OCI-LY1 (cell line): ENCODE measurements around the gene GDPD4.

Source experiments
- H2AFZ ChIP-seq: fragments of 200-600 bp; sonication (generic), shearing (Covaris generic); 2 replicates; pipeline ENCODE4 v1.6.0; 2014; ENCODE audit warnings: antibody characterized with exemption, mild to moderate bottlenecking, low read length
- H3F3A ChIP-seq: fragments of 200-600 bp; sonication (generic), shearing (Covaris generic); 2 replicates; pipeline ENCODE4 v1.6.0; 2014; ENCODE audit warnings: mild to moderate bottlenecking, antibody characterized with exemption, low read length, moderate library complexity; ENCODE audit not compliant: insufficient read depth
- H3K27ac ChIP-seq: fragments of 200-600 bp; sonication (generic); 2 replicates; pipeline ENCODE4 v1.5.1; 2014; ENCODE audit warnings: low read length, mixed run types, mild to moderate bottlenecking, low read depth; ENCODE audit not compliant: poor library complexity, severe bottlenecking
- H3K27me3 ChIP-seq: fragments of 200-600 bp; sonication (generic); 2 replicates; pipeline ENCODE4 v1.6.0; 2014; ENCODE audit warnings: antibody characterized with exemption, mild to moderate bottlenecking, low read length, moderate library complexity; ENCODE audit not compliant: insufficient read depth
- H3K36me3 ChIP-seq: fragments of 200-600 bp; sonication (generic); 2 replicates; pipeline ENCODE4 v1.6.1; 2014; ENCODE audit warnings: mild to moderate bottlenecking, antibody characterized with exemption, low read length, moderate library complexity, mixed read lengths; ENCODE audit not compliant: insufficient read depth
- H3K4me1 ChIP-seq: fragments of 200-600 bp; sonication (generic); 2 replicates; pipeline ENCODE4 v1.5.1; 2014; ENCODE audit warnings: mild to moderate bottlenecking, low read length, moderate library complexity; ENCODE audit not compliant: insufficient read depth, severe bottlenecking
- H3K4me2 ChIP-seq: fragments of 200-600 bp; sonication (generic), shearing (Covaris generic); 2 replicates; pipeline ENCODE4 v1.6.1; 2014; ENCODE audit warnings: low read length
- H3K4me3 ChIP-seq: fragments of 200-600 bp; sonication (generic); 2 replicates; pipeline ENCODE4 v1.5.1; 2014; ENCODE audit warnings: low read length, low read depth, mild to moderate bottlenecking, mixed read lengths; ENCODE audit not compliant: poor library complexity, severe bottlenecking
- H3K79me2 ChIP-seq: fragments of 200-600 bp; shearing (Covaris generic); 2 replicates; pipeline ENCODE4 v1.6.1; 2016; ENCODE audit warnings: mixed run types, low read length, mixed read lengths; ENCODE audit not compliant: insufficient read depth
- H3K9ac ChIP-seq: fragments of 200-600 bp; sonication (generic), shearing (Covaris generic); 2 replicates; pipeline ENCODE4 v1.6.1; 2014; ENCODE audit warnings: mild to moderate bottlenecking, low read length, mixed read lengths
- H3K9me2 ChIP-seq: fragments of 200-600 bp; sonication (generic), shearing (Covaris generic); 2 replicates; pipeline ENCODE4 v1.6.1; 2014; ENCODE audit warnings: low read depth, mild to moderate bottlenecking, low read length, mixed read lengths
- H3K9me3 ChIP-seq: fragments of 200-600 bp; shearing (Covaris generic); 2 replicates; pipeline ENCODE4 v1.6.1; 2014; ENCODE audit warnings: low read length, mixed read lengths
- H4K20me1 ChIP-seq: fragments of 200-600 bp; sonication (generic), shearing (Covaris generic); 2 replicates; pipeline ENCODE4 v1.6.0; 2016; ENCODE audit warnings: mild to moderate bottlenecking, low read length; ENCODE audit not compliant: insufficient read depth
- EZH2 ChIP-seq: fragments of 200-600 bp; sonication (generic), shearing (Covaris generic); IDR thresholded peaks from 2 replicates; pipeline ENCODE4 v1.8.0; 2017; ENCODE audit warnings: borderline replicate concordance, mixed run types, mild to moderate bottlenecking, antibody characterized with exemption, low read length, moderate library complexity, mixed read lengths
- TF ChIP-seq, protein P1 (sequence below): fragments of 200-600 bp; sonication (generic), shearing (Covaris generic); IDR thresholded peaks from 2 replicates; pipeline ENCODE4 v1.5.1; 2017; ENCODE audit warnings: mild to moderate bottlenecking, antibody characterized with exemption, low read length, moderate library complexity, mixed read lengths

The GDPD4 gene

DNA sequence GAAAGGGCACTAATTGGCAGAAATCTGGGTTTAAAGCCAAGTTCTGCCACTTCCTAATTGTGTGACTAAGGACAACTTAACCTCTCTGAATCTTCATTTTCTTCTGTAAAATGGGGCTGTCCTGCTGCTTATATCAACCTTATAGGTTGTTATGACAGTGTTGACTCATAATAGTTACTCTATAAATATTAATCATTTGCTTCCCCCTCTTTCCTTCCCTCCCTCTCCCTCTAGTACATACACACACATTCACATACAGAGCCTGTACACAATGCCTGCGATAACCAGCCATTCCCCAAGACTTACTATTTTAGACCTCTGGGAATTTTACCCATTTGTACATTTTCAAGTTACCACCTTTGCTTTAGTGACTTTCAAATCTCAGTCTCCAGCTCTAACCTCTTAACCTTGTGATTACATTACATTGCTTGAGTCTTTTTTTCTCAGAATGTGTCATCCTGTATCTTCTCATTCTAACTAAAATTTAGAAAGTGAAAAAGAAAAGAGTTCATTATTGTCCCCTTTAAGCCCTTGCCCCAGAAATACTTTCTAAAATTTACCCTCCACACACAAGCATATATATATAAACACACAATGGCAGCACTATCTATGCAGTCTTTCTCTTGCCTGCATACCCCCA lies 31.9 kb downstream of the GDPD4 start:
- Histone ChIP-seq H2AFZ (no peak overlapping the region), H3K4me2 (no peak overlapping the region), H3K9ac (no peak overlapping the region), H3K36me3 (no peaks in the 10 kb centered on the region), H3K27ac (no peak overlapping the region), H3K9me2 (no peaks in the 10 kb centered on the region), H3K79me2 (no peaks in the 10 kb centered on the region), H4K20me1 (no peaks in the 10 kb centered on the region), H3K9me3 (no peaks in the 10 kb centered on the region), H3K4me3 (no peak overlapping the region), H3K27me3 (no peaks in the 10 kb centered on the region), H3F3A (no peaks in the 10 kb centered on the region), H3K4me1 (no peaks in the 10 kb centered on the region)
- TF ChIP-seq, protein P1, sequence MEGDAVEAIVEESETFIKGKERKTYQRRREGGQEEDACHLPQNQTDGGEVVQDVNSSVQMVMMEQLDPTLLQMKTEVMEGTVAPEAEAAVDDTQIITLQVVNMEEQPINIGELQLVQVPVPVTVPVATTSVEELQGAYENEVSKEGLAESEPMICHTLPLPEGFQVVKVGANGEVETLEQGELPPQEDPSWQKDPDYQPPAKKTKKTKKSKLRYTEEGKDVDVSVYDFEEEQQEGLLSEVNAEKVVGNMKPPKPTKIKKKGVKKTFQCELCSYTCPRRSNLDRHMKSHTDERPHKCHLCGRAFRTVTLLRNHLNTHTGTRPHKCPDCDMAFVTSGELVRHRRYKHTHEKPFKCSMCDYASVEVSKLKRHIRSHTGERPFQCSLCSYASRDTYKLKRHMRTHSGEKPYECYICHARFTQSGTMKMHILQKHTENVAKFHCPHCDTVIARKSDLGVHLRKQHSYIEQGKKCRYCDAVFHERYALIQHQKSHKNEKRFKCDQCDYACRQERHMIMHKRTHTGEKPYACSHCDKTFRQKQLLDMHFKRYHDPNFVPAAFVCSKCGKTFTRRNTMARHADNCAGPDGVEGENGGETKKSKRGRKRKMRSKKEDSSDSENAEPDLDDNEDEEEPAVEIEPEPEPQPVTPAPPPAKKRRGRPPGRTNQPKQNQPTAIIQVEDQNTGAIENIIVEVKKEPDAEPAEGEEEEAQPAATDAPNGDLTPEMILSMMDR: no peak
- TF ChIP-seq EZH2: no peak

DNA sequence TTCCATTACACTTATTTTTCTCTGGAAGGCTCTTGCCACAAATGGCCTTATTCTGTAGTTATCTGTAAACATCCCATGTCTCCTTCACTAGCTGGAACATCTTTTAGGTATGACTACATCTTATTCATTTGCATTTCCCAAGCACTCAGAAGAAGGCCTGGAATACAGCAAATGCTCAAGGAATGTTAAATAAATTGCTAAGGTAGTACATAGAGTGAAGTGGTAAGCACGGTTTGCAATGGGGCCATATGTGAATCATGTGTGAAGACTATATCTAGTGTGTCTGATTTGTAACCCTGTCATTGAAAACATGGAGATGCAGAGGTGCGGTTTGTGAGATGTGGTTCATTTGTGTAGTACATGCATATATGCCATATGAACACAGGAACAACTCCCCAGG lies 33.5 kb downstream of the GDPD4 start:
- no peaks in the 10 kb centered on the region for H3K36me3 ChIP-seq
- no peaks in the 10 kb centered on the region for H3K27me3 ChIP-seq
- no peak overlapping the region for H3K27ac ChIP-seq
- no peak overlapping the region for H3K9ac ChIP-seq
- no peaks in the 10 kb centered on the region for H4K20me1 ChIP-seq
- H3K4me1 ChIP-seq: no peaks in the 10 kb centered on the region
- TF ChIP-seq, protein P1: no peak
- TF ChIP-seq EZH2: no peak
- no peaks in the 10 kb centered on the region for H3F3A ChIP-seq
- H3K4me3 ChIP-seq: no peak overlapping the region
- H3K9me2 ChIP-seq: no peaks in the 10 kb centered on the region
- no peaks in the 10 kb centered on the region for H3K79me2 ChIP-seq
- H2AFZ ChIP-seq: no peak overlapping the region
- H3K4me2 ChIP-seq: no peak overlapping the region
- H3K9me3 ChIP-seq: no peaks in the 10 kb centered on the region

DNA sequence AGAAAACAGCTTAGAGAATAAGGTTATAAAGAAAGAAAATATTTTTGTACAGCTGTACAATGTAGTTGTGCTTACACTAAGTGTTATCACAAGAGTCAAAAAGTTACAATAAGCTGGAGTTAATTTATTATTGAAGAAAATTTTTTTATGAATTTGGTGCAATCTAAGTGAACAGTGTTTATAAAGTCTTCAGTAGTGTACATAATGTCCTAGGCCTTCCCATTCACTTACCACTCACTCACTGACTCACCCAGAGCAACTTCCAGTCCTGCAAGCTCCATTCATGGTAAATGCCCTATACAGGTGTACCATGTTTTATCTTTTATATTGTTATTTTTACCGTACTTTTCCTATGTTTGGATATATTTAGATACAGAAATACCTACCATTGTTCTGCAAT lies 34.7 kb downstream of the GDPD4 start:
- no peaks in the 10 kb centered on the region for H3K9me2 ChIP-seq
- no peak overlapping the region for H2AFZ ChIP-seq
- H3K27me3 ChIP-seq: no peaks in the 10 kb centered on the region
- H3K79me2 ChIP-seq: no peaks in the 10 kb centered on the region
- no peaks in the 10 kb centered on the region for H3K36me3 ChIP-seq
- H3K27ac ChIP-seq: no peak overlapping the region
- no peaks in the 10 kb centered on the region for H3K9me3 ChIP-seq
- no peaks in the 10 kb centered on the region for H4K20me1 ChIP-seq
- no peak overlapping the region for H3K9ac ChIP-seq
- no peaks in the 10 kb centered on the region for H3F3A ChIP-seq
- no peak overlapping the region for H3K4me3 ChIP-seq
- TF ChIP-seq, protein P1: no peak
- no peak for TF ChIP-seq EZH2
- no peak overlapping the region for H3K4me2 ChIP-seq
- no peaks in the 10 kb centered on the region for H3K4me1 ChIP-seq
